H7 (cell line): ENCODE data around the gene MAU2. TPM values are rescaled to one million over a fixed set of nuclear protein-coding genes. Genes with fewer than 3 reads are reported as not detected.
A peak's percentile ranks its signal among the peaks of the same experiment; 100 is the strongest.

Source experiments
- DNase-seq: peaks from one replicate; pipeline ENCODE4 v3.0.0; 2012
- H3K27me3 ChIP-seq: 2 replicates; pipeline ENCODE4 v1.6.0; 2011; ENCODE audit warnings: mild to moderate bottlenecking, low read length; ENCODE audit not compliant: control insufficient read depth, insufficient read depth
- H3K36me3 ChIP-seq: replicated peaks from 2 replicates; pipeline ENCODE4 v1.5.1; 2011; ENCODE audit warnings: low read length; ENCODE audit not compliant: control insufficient read depth, insufficient read depth
- H3K4me3 ChIP-seq: 2 replicates; pipeline ENCODE4 v1.5.1; 2011; ENCODE audit warnings: low read depth, mild to moderate bottlenecking, control low read depth, low read length, moderate library complexity; ENCODE audit not compliant: insufficient read depth
- total RNA-seq: library from RNA; depleted of rRNA; stranded (reverse); fragments of >200 nt; shearing (Covaris generic); gene quantifications from 2 replicates; pipeline ENCODE4 v1.2.3, GENCODE V29; 2014

Gene MAU2
- total RNA-seq, 1 experiment from 2014 or later = 43.3 TPM

DNA sequence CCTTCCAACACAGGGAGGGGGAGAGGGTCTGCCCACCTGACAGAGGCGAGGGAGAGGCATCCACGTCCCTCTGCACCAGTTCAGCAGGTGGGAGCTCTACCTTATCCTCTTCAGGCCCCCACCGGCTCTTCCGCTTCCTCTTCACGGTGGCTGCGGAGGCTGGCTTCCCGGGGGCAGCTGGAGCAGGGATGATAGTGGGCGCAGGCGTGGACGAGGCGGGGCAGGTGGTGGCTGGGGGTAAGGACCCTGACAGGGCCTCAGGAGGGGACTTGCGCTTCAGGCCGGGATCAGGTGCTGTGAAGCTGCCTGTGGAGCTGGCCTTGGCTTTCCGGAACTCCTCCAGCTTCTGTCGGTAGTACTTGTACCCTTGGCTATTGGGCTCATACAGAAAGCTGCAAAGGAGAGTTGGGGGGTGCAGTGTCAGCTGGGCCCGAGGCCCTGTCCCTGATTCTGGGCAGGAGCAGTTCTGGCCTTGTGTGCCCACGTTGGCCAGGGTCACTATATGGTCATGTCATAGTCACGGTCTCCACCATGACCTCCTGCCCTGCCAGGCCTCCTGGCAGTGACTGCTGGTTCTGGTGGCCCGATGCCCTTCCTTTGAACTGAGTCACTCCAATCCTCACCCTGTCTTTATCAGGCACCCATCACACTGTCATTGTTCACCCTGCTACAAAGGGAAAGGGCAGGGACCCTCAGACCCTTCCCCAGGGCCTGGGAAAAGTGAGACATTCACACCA is 23.5 kb upstream of the MAU2 start:
- H3K36me3 ChIP-seq = peaks cover 7% of the 10 kb centered on the region
- no peaks in the 10 kb centered on the region for H3K27me3 ChIP-seq
- peak; percentile 29 for DNase-seq
- no peak overlapping the region for H3K4me3 ChIP-seq

DNA sequence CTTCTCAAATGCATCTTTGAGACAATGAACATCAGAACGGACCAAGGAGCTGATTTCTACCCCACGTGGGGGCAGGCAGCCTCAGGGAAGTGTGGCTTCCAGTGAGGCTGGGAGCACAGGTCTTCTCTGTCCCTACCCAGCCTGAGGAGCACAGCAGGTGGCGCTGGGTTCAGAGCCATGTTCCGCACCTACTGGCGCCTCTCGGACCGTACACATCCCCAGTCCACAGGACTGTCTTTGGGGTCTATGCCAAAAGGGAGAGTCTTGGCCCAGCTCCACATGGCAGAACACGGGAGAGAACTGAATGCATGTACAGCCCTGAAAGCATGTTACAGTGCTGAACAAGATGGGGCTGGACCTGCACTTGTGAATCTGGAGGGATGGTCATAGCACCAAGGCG is 22.9 kb upstream of the MAU2 start:
- peak; percentile 40 for DNase-seq

DNA sequence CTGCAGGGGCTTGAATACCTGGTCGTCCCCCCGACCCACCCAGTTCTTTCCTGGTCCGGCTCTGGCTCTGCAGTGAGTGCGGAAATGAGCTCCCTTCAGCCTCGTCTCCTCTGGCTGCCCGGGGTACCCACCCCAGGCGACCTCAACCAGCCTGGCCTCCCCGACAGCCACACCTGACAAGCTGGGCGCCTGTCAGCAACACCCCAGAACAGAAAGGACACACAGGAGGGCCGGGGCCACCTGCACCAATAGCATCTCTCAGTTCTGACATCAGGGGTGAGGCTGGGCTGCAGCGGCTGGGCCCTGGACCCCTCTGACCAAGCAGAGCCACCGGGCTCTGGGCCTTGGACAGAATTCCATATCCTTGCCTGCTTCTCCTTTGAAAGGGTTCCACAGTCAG is 20.0 kb upstream of the MAU2 start:
- Histone ChIP-seq H3K4me3 (no peak overlapping the region), H3K27me3 (no peaks in the 10 kb centered on the region), H3K36me3 (peaks cover 9% of the 10 kb centered on the region)
- peak; percentile 41 for DNase-seq

More for the DNA sequence above, 22.9 kb upstream of the MAU2 start:
- H3K4me3 ChIP-seq = no peak overlapping the region
- peaks cover 9% of the 10 kb centered on the region for H3K36me3 ChIP-seq
- no peaks in the 10 kb centered on the region for H3K27me3 ChIP-seq

DNA sequence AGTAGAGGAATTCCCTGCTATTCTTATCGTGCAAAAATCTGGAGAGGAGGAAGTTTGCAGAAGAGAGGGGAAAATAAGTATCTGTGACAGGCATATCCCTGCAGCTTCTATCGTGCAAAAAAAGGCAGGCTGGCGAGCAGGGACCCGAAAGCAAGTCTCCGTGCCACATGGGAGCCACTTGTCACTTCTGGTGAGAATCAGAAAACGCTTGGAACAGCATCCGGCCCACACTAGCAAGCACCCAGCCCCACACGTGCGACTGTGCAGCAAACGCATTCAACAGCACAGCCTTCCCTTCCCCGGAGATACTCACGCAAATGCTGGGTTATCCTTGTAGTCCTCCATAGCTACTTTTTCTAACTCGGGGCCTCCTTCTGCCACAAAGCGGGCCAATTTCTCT is 17.2 kb upstream of the MAU2 start:
- peaks cover 10% of the 10 kb centered on the region for H3K36me3 ChIP-seq
- DNase-seq = peak; percentile 19
- H3K4me3 ChIP-seq = no peak overlapping the region
- H3K27me3 ChIP-seq = no peaks in the 10 kb centered on the region

DNA sequence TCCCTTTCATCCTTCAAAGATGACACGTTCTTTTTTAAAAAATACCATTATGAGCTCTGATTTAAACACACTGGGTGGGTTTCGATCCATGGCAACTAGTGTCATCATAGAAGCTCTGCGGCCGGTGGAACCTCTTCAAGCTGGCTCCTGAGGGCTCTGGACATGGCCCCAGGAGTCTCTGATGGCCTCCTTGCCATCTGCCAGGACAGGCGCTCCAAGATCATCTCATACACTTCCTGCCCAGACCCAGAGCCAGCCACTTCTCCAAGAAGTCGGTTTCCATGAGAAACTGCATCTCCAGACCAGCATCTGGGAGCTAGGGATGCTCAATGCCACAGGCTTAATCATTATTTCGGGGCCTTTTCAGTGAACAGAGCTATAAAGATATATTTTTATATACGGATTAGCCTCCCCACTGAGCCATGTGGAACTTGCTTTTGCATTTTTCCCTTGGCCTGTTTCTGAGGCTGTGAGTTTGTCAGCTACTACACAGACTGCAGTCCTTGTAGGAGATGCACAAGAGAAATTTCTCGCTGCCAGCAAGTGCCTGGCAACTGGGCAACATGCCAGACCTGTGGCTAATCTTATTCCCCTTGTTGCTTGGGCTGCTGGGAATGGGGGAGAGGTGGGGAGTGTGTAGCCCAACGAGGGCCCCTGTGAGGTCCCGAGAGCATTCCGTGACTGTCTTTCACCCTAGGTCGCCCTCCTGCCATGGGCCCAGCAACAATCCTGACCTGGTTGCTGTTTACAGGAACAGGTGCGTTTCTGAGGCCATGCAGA is 16.3 kb upstream of the MAU2 start:
- no peak overlapping the region for H3K4me3 ChIP-seq
- peaks cover 12% of the 10 kb centered on the region for H3K36me3 ChIP-seq
- H3K27me3 ChIP-seq = no peaks in the 10 kb centered on the region
- no peak for DNase-seq

DNA sequence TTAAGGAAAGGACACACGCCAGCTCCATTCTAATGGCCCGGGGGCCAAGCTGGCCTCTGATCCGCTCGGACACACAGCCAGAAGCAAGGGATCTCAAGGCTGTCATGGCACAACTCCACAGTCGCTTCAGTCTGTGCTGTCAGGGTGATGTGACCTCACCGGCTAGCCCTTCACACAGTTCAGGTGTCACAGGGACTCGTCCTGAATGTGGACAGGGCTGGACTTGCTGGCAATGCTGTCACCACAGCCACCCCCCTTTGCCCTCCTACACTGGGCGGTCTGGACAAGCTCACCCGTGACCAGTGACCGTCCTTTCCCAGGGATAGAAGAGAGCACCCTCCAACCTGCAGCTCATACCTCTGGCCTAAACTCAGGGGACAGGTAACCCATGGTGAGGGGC is 15.6 kb upstream of the MAU2 start:
- peaks cover 14% of the 10 kb centered on the region for H3K36me3 ChIP-seq
- no peaks in the 10 kb centered on the region for H3K27me3 ChIP-seq
- no peak for DNase-seq
- H3K4me3 ChIP-seq = no peak overlapping the region

DNA sequence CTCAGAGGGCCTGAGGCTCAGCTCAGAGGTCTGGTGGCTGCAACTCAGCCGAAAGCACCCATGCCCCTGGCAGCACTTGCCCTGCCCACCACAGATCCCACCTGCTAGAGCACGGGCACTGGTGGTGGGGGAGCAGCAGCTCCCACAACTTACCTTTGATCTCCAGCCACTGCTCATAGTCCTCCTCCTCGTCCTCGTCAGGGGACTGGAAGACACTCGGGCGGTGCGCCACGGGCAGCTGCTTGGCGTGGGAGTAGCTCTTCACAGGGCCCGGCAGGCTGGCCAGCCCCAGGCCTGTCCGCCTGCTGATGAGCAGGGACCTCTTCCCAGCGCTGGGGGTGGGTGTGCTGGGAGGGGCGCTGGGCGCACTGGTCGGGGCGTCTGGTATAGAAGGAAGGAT is 14.9 kb upstream of the MAU2 start:
- DNase-seq = no peak
- no peaks in the 10 kb centered on the region for H3K27me3 ChIP-seq
- H3K36me3 ChIP-seq = peaks cover 18% of the 10 kb centered on the region
- no peak overlapping the region for H3K4me3 ChIP-seq

DNA sequence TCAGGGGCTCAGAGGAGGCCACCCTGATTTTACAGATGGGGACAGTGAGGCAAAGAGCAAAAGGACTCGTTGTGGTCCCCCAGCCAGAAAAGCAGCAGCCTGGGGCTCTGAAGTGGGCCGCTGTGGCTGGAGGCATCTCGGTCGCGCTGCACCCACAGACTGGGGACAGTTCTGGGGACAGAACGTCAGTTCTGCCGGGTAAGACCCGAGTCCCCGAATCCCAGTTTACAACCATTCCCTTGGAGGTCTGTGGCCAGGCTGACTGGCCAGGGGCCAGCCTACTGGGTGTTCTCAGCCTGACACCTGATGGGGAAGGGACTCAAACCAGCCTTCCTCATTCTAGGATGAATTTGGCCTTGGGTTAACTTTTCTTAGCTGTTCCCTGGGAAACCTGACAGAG is 14.4 kb upstream of the MAU2 start:
- DNase-seq = no peak
- Histone ChIP-seq H3K27me3 (no peaks in the 10 kb centered on the region), H3K36me3 (peaks cover 18% of the 10 kb centered on the region), H3K4me3 (no peak overlapping the region)

DNA sequence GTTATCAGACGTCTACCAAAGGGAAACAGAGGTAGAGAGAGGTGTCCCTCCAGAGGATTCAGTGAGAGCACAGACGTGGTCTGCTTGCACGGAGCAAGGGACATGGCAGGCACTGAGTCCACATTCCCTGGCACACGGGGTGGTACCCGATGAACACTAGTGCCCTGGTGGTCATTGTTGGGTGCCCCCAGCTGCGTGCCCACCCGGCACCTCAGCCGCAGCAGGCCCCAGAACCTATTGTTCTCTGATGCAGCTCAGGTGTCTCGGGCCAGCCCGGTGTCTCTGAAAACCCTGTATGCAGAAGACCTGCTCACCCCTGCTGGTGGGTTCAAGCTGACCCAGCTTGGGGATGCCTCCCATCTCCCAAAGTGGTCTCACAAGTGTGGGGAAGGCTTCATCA is 12.3 kb upstream of the MAU2 start:
- Histone ChIP-seq H3K27me3 (no peaks in the 10 kb centered on the region), H3K4me3 (no peak overlapping the region), H3K36me3 (peaks cover 14% of the 10 kb centered on the region)
- DNase-seq = no peak

DNA sequence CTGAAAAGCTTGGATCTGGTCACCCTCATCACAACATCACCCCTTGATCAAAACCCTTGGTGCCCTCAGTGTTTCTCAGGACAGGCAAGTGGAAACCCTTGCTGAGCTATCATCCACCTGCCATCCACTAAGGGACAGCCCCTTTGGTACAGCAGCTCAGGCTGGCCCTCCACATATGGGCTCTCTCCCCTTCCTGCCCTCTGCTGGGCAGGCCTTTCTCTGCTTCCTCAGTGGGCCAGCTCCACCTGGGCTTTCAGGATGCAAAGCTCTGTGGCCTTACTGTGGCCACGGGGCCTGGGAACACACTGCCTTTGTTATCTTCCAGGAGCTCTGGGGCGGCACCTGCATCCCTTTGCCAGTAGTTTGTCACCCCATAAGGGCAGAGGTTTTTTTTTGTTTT is 5.2 kb upstream of the MAU2 start:
- Histone ChIP-seq H3K27me3 (no peaks in the 10 kb centered on the region), H3K4me3 (no peak overlapping the region), H3K36me3 (peaks cover 6% of the 10 kb centered on the region)
- peak; percentile 41 for DNase-seq

DNA sequence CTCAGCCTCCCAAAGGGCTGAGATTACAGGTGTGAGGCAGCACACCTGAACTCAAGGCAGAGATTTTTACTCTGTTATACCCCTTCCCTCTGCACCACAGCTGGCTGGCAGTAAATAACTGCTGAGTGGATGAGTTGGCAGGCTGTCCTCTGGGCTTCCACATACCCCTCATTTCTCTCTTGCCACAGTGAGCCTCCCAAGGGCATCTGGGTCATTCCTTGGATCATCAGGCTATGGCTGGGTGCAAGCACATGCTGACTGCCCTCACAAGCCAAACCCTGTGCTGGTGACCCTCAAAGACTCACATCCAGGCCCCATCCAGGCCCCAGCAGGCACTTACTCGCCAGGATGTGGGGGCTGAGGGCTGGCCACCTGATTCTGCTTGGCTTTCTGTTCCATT is 4.5 kb upstream of the MAU2 start:
- Histone ChIP-seq H3K27me3 (no peaks in the 10 kb centered on the region), H3K36me3 (peaks cover 4% of the 10 kb centered on the region), H3K4me3 (no peak overlapping the region)
- DNase-seq = no peak

DNA sequence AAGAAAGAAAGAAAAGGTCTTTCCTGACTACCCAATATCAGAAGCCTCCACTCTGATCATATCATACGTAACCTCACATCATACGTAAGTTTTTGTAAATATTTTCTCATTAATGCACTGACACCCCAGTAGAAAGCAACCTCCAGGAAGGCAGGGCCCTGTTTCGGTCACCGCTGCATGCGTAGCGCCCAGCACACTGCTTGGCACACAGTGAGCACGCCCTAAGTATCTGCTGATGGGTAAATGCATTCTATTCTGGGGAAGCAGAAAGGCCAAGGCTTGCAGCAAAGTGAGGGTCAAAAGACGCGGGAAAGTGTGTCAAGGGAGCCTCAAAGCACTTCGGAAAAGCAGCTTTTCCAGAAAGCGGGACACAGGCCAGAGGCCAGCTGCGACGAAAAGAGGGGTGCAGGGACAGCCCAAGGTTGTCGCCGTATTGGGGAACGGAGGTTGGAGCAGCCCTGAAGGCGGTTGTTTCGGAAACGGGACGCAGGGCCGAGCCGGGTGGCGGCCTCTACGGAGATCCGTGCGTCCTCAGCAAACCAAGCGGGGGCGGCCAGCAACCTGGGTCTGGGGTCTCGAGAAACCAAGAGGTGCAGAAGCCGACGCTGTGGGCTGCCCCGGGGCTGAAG is 783 bp upstream of the MAU2 start:
- Histone ChIP-seq H3K27me3 (no peaks in the 10 kb centered on the region), H3K36me3 (peaks cover 10% of the 10 kb centered on the region), H3K4me3 (peak overlapping the region; percentile 98)
- DNase-seq = no peak

DNA sequence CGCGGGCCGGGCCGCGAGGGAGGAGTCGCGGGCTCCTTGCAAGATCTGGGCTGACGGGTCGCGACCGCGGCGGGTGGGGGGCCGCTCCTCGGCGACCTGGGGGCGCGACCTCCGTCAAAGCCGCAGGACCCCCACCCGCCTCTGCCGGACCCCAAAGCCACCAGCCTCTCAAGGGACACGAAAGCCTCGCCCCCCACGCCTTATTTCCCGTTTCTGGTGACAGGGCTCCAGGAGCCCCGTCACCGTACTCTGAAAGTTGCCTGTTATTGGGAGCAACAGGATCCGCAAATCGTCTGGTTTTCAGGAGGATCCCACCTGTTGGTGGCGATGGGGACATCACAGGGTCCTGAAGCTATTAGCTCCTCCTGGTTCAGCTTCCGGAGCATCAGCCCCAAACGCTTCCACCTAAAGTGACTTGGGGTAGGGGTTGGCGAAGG is 530 bp downstream of the MAU2 start:
- peak; percentile 85 for DNase-seq
- no peaks in the 10 kb centered on the region for H3K27me3 ChIP-seq
- H3K36me3 ChIP-seq = peaks cover 8% of the 10 kb centered on the region
- H3K4me3 ChIP-seq = peak overlapping the region; percentile 98

DNA sequence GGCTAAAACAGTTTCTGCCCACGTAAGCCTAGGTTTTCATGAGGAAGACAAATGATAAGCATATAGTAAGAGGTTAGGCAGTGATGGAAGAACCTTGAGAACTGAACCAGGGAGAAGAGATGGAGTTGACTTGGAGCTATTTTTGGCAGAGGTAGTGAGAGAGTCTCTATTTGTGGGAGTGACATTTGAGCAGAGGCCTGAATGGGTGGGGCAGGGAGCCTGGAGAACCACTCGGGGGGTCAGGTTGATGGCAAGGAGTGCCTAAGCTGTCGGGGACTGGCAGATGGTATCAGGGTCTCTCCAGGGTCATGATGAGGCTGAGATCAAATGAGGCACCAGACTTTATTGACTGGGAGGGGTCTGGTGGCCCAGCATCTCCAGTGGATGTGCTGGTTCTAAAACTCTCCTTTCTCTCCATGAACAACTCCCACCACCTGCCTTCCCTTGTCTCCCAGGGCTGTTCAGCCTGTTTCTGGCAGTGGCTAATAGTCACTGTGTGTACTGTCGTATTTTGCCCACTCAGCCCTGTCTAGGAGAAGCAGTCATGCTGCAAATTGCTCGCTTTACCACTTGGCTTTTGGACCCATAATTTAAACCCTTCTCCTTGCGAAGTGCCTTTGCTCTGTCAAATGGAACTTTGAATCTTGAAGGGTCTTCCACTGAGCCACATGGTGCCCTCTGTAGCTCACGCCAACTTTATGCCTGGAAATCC is 3.6 kb downstream of the MAU2 start:
- DNase-seq = no peak
- no peaks in the 10 kb centered on the region for H3K27me3 ChIP-seq
- no peak overlapping the region for H3K4me3 ChIP-seq
- peaks cover 10% of the 10 kb centered on the region for H3K36me3 ChIP-seq
